ENCODE results near the gene SEPTIN1.

DNA sequence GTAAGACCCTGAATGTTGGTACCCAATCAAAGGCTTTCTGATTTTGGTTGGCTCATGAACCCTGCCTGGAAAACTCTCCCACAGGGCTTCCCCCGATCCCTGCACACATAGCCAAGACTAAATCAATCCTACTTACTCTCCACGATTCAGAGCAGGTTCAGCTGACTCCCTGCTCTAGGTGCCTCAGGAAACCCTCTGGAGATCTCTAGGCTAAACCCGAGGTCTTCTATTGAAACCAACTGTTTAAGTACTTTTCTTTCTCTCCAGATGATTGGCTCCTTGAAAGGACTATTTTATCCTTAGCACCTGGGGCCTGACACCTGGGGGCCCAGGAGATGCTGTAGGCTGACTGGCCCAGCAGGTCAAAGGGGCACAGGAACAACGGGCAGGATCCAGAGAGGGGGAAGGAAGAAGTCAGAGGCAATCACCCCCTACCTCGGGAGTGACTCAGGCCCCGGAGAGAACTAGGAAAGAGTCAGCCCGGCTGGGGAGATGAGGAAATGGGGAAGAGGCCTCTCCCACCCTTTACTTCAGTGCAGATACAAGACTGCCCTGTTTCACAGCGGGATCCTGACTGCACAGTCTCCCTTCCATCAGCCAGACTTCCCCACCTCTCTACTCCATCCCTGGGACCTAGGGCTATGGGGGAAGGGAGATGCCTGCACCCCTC is 14.1 kb downstream of the SEPTIN1 start:
- TF ChIP-seq ZNF114 (CRISPR knock-in tag; IDR thresholded peaks at IDR 0.05) (no peak), POLR2AphosphoS5 (IDR thresholded peaks at IDR 0.05; ENCODE audit: low read depth) (no peak), EZH2phosphoT487 (IDR thresholded peaks at IDR 0.05; ENCODE audit: unreplicated experiment) (no peak), EZH2 (IDR thresholded peaks at IDR 0.05; ENCODE audit: low read depth, unreplicated experiment) (no peak), CREB1 (CRISPR knock-in tag; IDR thresholded peaks at IDR 0.05; ENCODE audit: low read depth) (no peak), JUNB (IDR thresholded peaks at IDR 0.05; ENCODE audit: unreplicated experiment) (no peak)
- TF ChIP-seq, protein P1, sequence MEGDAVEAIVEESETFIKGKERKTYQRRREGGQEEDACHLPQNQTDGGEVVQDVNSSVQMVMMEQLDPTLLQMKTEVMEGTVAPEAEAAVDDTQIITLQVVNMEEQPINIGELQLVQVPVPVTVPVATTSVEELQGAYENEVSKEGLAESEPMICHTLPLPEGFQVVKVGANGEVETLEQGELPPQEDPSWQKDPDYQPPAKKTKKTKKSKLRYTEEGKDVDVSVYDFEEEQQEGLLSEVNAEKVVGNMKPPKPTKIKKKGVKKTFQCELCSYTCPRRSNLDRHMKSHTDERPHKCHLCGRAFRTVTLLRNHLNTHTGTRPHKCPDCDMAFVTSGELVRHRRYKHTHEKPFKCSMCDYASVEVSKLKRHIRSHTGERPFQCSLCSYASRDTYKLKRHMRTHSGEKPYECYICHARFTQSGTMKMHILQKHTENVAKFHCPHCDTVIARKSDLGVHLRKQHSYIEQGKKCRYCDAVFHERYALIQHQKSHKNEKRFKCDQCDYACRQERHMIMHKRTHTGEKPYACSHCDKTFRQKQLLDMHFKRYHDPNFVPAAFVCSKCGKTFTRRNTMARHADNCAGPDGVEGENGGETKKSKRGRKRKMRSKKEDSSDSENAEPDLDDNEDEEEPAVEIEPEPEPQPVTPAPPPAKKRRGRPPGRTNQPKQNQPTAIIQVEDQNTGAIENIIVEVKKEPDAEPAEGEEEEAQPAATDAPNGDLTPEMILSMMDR (conservative IDR thresholded peaks at IDR 0.05; ENCODE audit: low read depth in 2 of 2), result no peak
- TF ChIP-seq, protein P2, sequence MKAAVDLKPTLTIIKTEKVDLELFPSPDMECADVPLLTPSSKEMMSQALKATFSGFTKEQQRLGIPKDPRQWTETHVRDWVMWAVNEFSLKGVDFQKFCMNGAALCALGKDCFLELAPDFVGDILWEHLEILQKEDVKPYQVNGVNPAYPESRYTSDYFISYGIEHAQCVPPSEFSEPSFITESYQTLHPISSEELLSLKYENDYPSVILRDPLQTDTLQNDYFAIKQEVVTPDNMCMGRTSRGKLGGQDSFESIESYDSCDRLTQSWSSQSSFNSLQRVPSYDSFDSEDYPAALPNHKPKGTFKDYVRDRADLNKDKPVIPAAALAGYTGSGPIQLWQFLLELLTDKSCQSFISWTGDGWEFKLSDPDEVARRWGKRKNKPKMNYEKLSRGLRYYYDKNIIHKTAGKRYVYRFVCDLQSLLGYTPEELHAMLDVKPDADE (IDR thresholded peaks at IDR 0.05), result no peak
- TF ChIP-seq, protein P3, sequence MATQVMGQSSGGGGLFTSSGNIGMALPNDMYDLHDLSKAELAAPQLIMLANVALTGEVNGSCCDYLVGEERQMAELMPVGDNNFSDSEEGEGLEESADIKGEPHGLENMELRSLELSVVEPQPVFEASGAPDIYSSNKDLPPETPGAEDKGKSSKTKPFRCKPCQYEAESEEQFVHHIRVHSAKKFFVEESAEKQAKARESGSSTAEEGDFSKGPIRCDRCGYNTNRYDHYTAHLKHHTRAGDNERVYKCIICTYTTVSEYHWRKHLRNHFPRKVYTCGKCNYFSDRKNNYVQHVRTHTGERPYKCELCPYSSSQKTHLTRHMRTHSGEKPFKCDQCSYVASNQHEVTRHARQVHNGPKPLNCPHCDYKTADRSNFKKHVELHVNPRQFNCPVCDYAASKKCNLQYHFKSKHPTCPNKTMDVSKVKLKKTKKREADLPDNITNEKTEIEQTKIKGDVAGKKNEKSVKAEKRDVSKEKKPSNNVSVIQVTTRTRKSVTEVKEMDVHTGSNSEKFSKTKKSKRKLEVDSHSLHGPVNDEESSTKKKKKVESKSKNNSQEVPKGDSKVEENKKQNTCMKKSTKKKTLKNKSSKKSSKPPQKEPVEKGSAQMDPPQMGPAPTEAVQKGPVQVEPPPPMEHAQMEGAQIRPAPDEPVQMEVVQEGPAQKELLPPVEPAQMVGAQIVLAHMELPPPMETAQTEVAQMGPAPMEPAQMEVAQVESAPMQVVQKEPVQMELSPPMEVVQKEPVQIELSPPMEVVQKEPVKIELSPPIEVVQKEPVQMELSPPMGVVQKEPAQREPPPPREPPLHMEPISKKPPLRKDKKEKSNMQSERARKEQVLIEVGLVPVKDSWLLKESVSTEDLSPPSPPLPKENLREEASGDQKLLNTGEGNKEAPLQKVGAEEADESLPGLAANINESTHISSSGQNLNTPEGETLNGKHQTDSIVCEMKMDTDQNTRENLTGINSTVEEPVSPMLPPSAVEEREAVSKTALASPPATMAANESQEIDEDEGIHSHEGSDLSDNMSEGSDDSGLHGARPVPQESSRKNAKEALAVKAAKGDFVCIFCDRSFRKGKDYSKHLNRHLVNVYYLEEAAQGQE (IDR thresholded peaks at IDR 0.05; ENCODE audit: unreplicated experiment), result no peak
